Panc1 (cell line): Measurements from ENCODE around the gene USP17L13. TPM values are rescaled to one million over a fixed set of nuclear protein-coding genes. Genes with fewer than 3 reads are reported as not detected.
"Not testable (repeated sequence)": the region's sequence is repeated elsewhere in the genome, so short reads cannot be mapped to it uniquely, and the experiment has no call there.

Source experiments
- ATAC-seq: fragments of 200-7000 bp; cut with Tn5 transposase; 2 replicates; pipeline ENCODE4 v1.9.1; 2020; ENCODE audit warnings: mild to moderate bottlenecking, moderate library complexity
- BruUV-seq: library from RNA; stranded (reverse); fragments of 400-500 nt; replicated peaks from 2 replicates; lab custom pipeline; 2021; lab: Mats Ljungman, UMichigan
- CTCF ChIA-PET: fragments of 300-600 bp; sonication (Branson Sonifier 250); formaldehyde crosslinking; loops from one replicate; lab custom pipeline; 2022; ENCODE audit warnings: antibody characterized with exemption; lab: Charles Lee
- POLR2A ChIA-PET: fragments of 300-600 bp; sonication (Branson Sonifier 250); formaldehyde crosslinking; loops from one replicate; lab custom pipeline; 2022; ENCODE audit warnings: antibody characterized with exemption; lab: Charles Lee
- DNase-seq: peaks from one replicate; pipeline ENCODE4 v3.0.0-alpha.2; 2010; ENCODE audit warnings: low read depth, low spot score
- H3K27ac ChIP-seq: 2 replicates; pipeline ENCODE4 v1.5.1; 2011; ENCODE audit warnings: mild to moderate bottlenecking, low read length, inconsistent platforms
- H3K27me3 ChIP-seq: fragments of 200-500 bp; sonication (Bioruptor generic); 2 replicates; pipeline ENCODE4 v1.6.0; 2014; ENCODE audit warnings: low read length, inconsistent platforms; ENCODE audit not compliant: control insufficient read depth, insufficient read depth
- H3K36me3 ChIP-seq: fragments of 200-500 bp; sonication (Bioruptor generic); 2 replicates; pipeline ENCODE4 v1.5.1; 2014; ENCODE audit warnings: inconsistent platforms, mild to moderate bottlenecking, low read length, moderate library complexity; ENCODE audit not compliant: control insufficient read depth, insufficient read depth
- H3K4me1 ChIP-seq: 2 replicates; pipeline ENCODE4 v1.5.1; 2011; ENCODE audit warnings: inconsistent platforms, mild to moderate bottlenecking, low read length, moderate library complexity; ENCODE audit not compliant: control insufficient read depth, insufficient read depth
- H3K4me3 ChIP-seq, 2 experiments: 2 replicates each; pipeline ENCODE4 v1.5.1; 2011 to 2012; ENCODE audit warnings: low read depth in 2 of 2, low read length in 2 of 2, mild to moderate bottlenecking in 2 of 2, inconsistent platforms in 1 of 2, moderate library complexity in 1 of 2
- H3K9me3 ChIP-seq: fragments of 200-500 bp; sonication (Bioruptor generic); 2 replicates; pipeline ENCODE4 v1.5.1; 2014; ENCODE audit warnings: low read depth, mild to moderate bottlenecking, inconsistent platforms, low read length, moderate library complexity; ENCODE audit not compliant: control insufficient read depth, insufficient read depth
- in situ Hi-C: cut with HindIII; loops from 2 replicates; pipeline ENCODE4 v1.10.0; 2016; ENCODE audit warnings: low sequenced_read_pairs, low pct_unique_long_range_greater_than_20kb
- intact Hi-C: fragments of 100-400 bp; cut with micrococcal nuclease; formaldehyde crosslinking; loops from one replicate; pipeline ENCODE4 v1.10.0; 2022; ENCODE audit not compliant: unreplicated experiment
- total RNA-seq: library from RNA; stranded (reverse); gene quantifications from one replicate; pipeline ENCODE4 v1.2.1, GENCODE V29; 2021; ENCODE audit not compliant: unreplicated experiment

USP17L13 gene
- total RNA-seq, 1 experiment from 2014 or later = not detected

- ATAC-seq, intact Hi-C loops, H3K27ac ChIP-seq, H3K4me1 ChIP-seq, in situ Hi-C loops, BruUV-seq, H3K4me3 ChIP-seq, DNase-seq, POLR2A ChIA-PET, H3K9me3 ChIP-seq, CTCF ChIA-PET, H3K27me3 ChIP-seq, H3K36me3 ChIP-seq: not testable (repeated sequence)
These were observed 47.0 kb downstream of the USP17L13 start for GRCh38 chr4:9271719-9272118.

Other genes starting within 250 kb of the USP17L13 start
- not detected for gene FAM90A26, start 54.5 kb upstream of the USP17L13 start, total RNA-seq
- not detected for gene USP17L10, start 14.2 kb upstream of the USP17L13 start, total RNA-seq
- gene USP17L11, start 9.5 kb upstream of the USP17L13 start, total RNA-seq = not detected
- not detected for gene USP17L12, start 4.7 kb upstream of the USP17L13 start, total RNA-seq
- not detected for gene USP17L15, start 9.5 kb downstream of the USP17L13 start, total RNA-seq
- not detected for gene USP17L17, start 19.0 kb downstream of the USP17L13 start, total RNA-seq
- gene USP17L18, start 23.7 kb downstream of the USP17L13 start, total RNA-seq = not detected
- gene USP17L19, start 28.5 kb downstream of the USP17L13 start, total RNA-seq = not detected
- not detected for gene USP17L20, start 33.2 kb downstream of the USP17L13 start, total RNA-seq
- not detected for gene USP17L21, start 38.0 kb downstream of the USP17L13 start, total RNA-seq
- not detected for gene USP17L22, start 42.7 kb downstream of the USP17L13 start, total RNA-seq
- gene USP17L24, start 100.3 kb downstream of the USP17L13 start, total RNA-seq = not detected
- not detected for gene USP17L25, start 105.0 kb downstream of the USP17L13 start, total RNA-seq
- gene USP17L26, start 109.8 kb downstream of the USP17L13 start, total RNA-seq = not detected
- not detected for gene USP17L5, start 114.5 kb downstream of the USP17L13 start, total RNA-seq
- gene USP17L27, start 119.3 kb downstream of the USP17L13 start, total RNA-seq = not detected
- not detected for gene USP17L28, start 124.0 kb downstream of the USP17L13 start, total RNA-seq
- not detected for gene USP17L29, start 128.7 kb downstream of the USP17L13 start, total RNA-seq
- not detected for gene USP17L30, start 138.2 kb downstream of the USP17L13 start, total RNA-seq
- gene DEFB131A, start 219.5 kb downstream of the USP17L13 start, total RNA-seq = not detected